ENCODE measurements around the gene MSH6.

MSH6 gene

DNA sequence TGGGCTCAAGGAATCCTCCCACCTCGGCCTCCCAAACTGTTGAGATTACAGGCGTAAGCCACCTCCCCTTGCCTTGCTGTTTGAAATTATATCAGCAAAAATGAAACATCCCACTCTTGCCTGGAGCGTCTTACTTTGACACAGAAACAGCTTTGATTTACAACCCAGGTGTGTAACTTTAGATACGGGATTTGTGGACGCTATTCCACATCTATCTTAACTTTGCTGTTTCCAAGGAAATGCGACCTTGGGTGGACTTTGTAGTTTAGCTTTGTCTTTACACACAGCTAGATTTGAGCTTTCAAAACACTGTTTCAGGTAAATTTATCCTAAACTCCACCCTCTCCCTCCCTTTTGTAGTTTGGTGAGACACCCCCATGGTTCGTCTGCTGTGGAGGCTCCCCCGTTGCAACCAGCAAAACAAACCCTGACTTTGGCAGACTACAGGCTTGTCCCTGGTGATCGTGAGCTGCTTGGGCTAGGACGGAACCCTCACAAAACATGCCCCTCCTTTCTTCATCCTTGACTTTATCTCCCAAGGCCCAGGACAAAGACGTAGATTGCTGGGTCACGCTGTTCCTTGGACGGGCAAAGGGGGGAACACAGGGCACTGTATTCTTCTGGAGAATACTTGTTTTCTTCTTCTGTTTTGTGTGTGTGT is 5.5 kb upstream of the MSH6 start:
- no peaks in the 10 kb centered on the region for H3K27me3 ChIP-seq (replicated peaks)
- TF ChIP-seq, protein P1, sequence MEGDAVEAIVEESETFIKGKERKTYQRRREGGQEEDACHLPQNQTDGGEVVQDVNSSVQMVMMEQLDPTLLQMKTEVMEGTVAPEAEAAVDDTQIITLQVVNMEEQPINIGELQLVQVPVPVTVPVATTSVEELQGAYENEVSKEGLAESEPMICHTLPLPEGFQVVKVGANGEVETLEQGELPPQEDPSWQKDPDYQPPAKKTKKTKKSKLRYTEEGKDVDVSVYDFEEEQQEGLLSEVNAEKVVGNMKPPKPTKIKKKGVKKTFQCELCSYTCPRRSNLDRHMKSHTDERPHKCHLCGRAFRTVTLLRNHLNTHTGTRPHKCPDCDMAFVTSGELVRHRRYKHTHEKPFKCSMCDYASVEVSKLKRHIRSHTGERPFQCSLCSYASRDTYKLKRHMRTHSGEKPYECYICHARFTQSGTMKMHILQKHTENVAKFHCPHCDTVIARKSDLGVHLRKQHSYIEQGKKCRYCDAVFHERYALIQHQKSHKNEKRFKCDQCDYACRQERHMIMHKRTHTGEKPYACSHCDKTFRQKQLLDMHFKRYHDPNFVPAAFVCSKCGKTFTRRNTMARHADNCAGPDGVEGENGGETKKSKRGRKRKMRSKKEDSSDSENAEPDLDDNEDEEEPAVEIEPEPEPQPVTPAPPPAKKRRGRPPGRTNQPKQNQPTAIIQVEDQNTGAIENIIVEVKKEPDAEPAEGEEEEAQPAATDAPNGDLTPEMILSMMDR (IDR thresholded peaks at IDR 0.05; ENCODE audit: low read depth, low read length, missing control alignments) = no peak
- H3K4me3 ChIP-seq (ENCODE audit: low read depth, low read length) = no peak overlapping the region
- H3K36me3 ChIP-seq (replicated peaks) = no peaks in the 10 kb centered on the region
- no peak overlapping the region for H3K27ac ChIP-seq
- DNase-seq = no peak
- in situ Hi-C loops (cut with HindIII; ENCODE audit: low pct_ligation_motif_present, low sequenced_read_pairs) = no loop called here

DNA sequence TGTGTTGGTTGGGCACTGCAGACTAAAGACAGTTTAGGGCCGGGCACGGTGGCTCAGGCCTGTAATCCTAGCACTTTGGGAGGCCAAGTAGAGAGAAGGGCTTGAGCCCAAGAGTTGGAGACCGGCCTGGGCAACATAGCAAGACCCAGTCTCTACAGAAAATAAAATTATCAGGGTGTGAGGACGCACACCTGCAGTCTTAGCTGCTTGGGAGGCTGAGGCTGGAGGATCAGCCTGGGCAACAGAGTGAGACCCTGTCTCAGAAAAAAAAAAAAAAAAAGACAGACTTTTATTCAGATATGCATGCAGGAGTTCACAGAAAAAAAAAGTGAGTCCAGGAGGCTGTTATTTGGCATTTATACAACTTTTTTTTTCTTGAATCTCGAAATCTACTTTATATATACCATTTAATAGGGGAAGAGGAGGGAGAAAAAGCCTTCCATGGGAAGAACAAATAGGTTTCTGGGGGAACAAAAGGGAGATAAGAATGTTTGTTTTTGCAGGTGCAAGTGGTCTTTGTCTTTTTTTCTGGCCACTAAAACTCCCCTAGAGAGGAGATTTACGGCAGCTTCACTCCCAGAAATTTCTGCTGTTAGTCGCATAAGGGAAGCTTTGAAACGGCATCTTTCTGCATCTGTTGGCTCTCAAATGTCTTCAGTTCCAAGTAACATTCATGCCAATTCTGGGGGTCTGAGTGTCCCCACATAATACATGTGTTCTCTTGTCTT is 4.1 kb upstream of the MSH6 start:
- Histone ChIP-seq H3K27ac (no peak overlapping the region), H3K36me3 (replicated peaks) (no peaks in the 10 kb centered on the region), H3K27me3 (replicated peaks) (no peaks in the 10 kb centered on the region), H3K4me3 (ENCODE audit: low read depth, low read length) (no peak overlapping the region)
- no peak for DNase-seq
- TF ChIP-seq, protein P1 (IDR thresholded peaks at IDR 0.05; ENCODE audit: low read depth, low read length, missing control alignments) = no peak
- in situ Hi-C loops (cut with HindIII; ENCODE audit: low pct_ligation_motif_present, low sequenced_read_pairs) = no loop called here

DNA sequence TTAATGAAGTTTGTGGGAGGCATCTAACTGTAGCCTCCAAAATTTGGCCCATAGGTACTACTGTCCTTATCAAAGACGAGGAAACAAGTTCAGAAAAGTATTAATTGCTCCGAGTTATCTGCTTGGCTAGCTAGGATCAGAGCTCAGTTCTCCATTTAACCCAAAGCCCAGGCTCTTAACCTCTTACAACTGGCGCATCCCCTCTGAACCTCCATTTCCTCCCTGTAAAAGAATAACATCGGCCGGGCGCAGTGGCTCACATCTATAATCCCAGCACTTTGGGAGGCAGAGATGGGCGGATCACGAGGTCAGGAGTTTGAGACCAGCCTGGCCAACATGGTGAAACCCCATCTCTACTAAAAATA is 3.5 kb upstream of the MSH6 start:
- no peak for DNase-seq
- H3K4me3 ChIP-seq (ENCODE audit: low read depth, low read length) = no peak overlapping the region
- no peak overlapping the region for H3K27ac ChIP-seq
- TF ChIP-seq, protein P1 (IDR thresholded peaks at IDR 0.05; ENCODE audit: low read depth, low read length, missing control alignments) = no peak
- in situ Hi-C loops (cut with HindIII; ENCODE audit: low pct_ligation_motif_present, low sequenced_read_pairs) = no loop called here
- H3K36me3 ChIP-seq (replicated peaks) = no peaks in the 10 kb centered on the region
- no peaks in the 10 kb centered on the region for H3K27me3 ChIP-seq (replicated peaks)

DNA sequence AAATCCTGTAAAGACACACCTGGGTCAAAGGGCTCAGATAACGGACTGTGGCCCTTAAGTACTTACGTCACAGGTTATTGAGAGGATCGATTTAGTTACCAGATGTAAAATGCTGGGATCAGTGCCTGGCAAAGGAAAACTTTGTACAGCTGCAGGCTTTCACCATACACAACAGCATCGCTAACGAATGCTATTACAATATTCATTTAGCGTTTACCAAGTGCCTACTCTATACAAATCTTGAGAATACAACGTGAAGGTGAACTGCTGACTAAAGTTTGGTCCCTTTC is 619 bp upstream of the MSH6 start:
- no peak for DNase-seq
- Histone ChIP-seq H3K36me3 (replicated peaks) (no peaks in the 10 kb centered on the region), H3K4me3 (ENCODE audit: low read depth, low read length) (peak overlapping the region; percentile 67), H3K27me3 (replicated peaks) (no peaks in the 10 kb centered on the region), H3K27ac (peak overlapping the region; percentile 73)
- in situ Hi-C loops (cut with HindIII; ENCODE audit: low pct_ligation_motif_present, low sequenced_read_pairs) = no loop called here
- TF ChIP-seq, protein P1 (IDR thresholded peaks at IDR 0.05; ENCODE audit: low read depth, low read length, missing control alignments) = no peak

DNA sequence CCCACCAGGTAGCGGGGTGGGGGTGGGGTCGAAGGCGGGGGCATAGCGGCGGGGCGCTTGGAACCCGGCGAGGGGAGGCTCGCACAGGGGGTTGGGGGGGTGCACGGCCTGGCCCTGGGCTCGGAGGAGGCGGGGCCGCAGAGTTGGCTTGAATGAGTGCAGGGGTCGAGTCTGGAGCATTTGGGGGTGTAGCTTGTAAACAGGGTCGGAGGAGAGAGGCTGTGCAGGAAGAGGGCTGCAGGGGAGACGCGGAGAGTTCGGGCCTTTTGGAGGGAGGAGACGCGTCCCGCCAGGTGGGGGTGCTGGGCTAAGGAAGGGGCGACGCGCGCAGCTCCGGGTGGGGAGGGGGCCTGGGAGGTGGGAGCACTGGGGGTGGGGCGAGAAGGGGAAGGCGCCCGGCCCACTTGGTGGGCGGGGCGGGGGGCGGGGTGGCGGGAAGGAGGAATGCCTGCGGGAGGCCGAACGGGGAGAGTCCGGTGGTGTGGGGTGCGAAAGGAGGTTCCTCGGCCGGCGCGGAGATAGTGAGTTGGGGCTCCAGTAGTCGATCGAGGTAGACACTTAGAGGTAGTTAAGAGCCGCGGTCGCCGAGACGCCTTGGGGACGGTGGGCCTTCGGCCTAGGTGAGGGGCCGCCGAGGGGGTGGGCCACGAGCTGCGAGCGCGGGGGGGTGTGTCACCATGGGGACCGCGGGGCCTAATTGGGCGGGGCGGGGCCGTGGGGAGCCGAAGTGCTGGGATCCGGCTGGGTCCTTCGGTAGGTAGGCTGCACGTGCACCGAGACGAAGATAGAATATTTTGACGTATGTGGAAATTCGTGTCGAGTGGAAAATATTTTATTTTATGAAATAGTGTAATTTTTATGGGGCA is 774 bp downstream of the MSH6 start:
- in situ Hi-C loops (cut with HindIII; ENCODE audit: low pct_ligation_motif_present, low sequenced_read_pairs) = no loop called here
- peak overlapping the region; percentile 77 for H3K4me3 ChIP-seq (ENCODE audit: low read depth, low read length)
- DNase-seq = peak; percentile 33
- peak overlapping the region; percentile 73 for H3K27ac ChIP-seq
- no peaks in the 10 kb centered on the region for H3K36me3 ChIP-seq (replicated peaks)
- H3K27me3 ChIP-seq (replicated peaks) = no peaks in the 10 kb centered on the region
- TF ChIP-seq, protein P1 (IDR thresholded peaks at IDR 0.05; ENCODE audit: low read depth, low read length, missing control alignments) = no peak

Data from brain microvascular endothelial cell (primary cell).